Placental pericyte (primary cell): ENCODE data around the gene ZNF611. TPM values are rescaled to one million over a fixed set of nuclear protein-coding genes. Genes with fewer than 3 reads are reported as not detected.

Experiments
- total RNA-seq: library from RNA; depleted of rRNA; stranded (reverse); fragments of >200 nt; gene quantifications from 2 replicates; pipeline ENCODE4 v1.2.3, GENCODE V29; 2012

Gene ZNF611
- 7.4 and 16.2 TPM in 2 replicates for total RNA-seq

DNA sequence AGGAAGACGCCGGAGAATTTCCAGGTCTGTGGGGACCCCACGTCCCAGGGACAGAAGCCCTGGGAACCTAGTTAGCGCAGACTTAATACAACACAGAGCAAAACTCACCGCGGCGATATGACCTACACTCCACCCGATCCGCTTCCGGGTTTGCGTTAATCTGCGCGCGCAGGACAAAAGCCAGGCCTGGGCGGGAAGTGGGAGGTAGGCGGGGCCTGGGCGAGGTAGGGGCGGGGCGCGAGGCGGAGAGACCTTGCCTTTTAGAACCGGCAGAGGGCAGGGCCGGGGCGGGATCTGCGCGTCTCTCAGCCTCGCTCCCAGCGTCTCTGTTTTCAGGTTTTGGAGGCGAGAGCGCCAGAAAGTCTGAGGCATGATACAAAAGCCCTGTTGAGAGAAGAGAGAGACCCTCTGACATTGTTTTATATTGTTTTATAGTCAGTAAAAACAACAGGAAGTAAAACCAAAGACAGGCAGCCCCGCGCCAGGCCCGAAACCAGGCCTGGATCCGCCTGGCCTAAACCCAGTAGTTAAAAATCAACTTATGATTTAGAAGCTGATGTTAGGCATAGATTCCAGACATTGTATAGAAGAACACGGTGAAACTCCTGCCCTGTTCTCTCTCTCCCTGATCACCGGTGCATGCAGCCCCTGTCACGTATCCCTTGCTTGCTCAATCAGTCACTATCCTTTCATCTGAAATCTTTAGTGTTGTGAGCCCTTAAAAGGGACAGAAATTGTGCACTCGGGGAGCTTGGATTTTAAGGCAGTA lies at the start of gene ZNF611:
TSS of gene ZNF611 (minus strand) at position 152 of the 769 bp plus-strand sequence. CDS start 19,150 bp downstream, outside the sequence.

Other genes starting within 250 kb of the ZNF611 start
- 12.9 and 20.6 TPM in 2 replicates for gene ZNF808, start 207.4 kb downstream of the ZNF611 start, total RNA-seq
- gene ZNF701, start 164.8 kb downstream of the ZNF611 start, total RNA-seq, result 9.2 and 14.3 TPM in 2 replicates
- gene ZNF83, start 96.7 kb downstream of the ZNF611 start, total RNA-seq, result 23.9 and 39.9 TPM in 2 replicates
- gene ZNF600, start 51.7 kb upstream of the ZNF611 start, total RNA-seq, result 6.1 and 7.0 TPM in 2 replicates
- 11.2 and 13.7 TPM in 2 replicates for gene ZNF28, start 86.6 kb upstream of the ZNF611 start, total RNA-seq
- gene ZNF468, start 122.6 kb upstream of the ZNF611 start, total RNA-seq, result 22.2 and 26.0 TPM in 2 replicates
- 7.2 and 11.2 TPM in 2 replicates for gene ZNF320, start 162.6 kb upstream of the ZNF611 start, total RNA-seq
- gene ZNF888, start 188.4 kb upstream of the ZNF611 start, total RNA-seq, result 2.8 and 4.7 TPM in 2 replicates
- 7.4 and 8.2 TPM in 2 replicates for gene ZNF816, start 227.8 kb upstream of the ZNF611 start, total RNA-seq